Cerebellar cortex (tissue), 1 donor: ENCODE measurements around the gene EML2.
"Not testable (repeated sequence)": the region's sequence is repeated elsewhere in the genome, so short reads cannot be mapped to it uniquely, and the experiment has no call there.

Source experiments
- DNase-seq: peaks from one replicate; pipeline ENCODE4 v3.0.0-alpha.2; 2015; ENCODE audit warnings: low spot score

Gene EML2

DNA sequence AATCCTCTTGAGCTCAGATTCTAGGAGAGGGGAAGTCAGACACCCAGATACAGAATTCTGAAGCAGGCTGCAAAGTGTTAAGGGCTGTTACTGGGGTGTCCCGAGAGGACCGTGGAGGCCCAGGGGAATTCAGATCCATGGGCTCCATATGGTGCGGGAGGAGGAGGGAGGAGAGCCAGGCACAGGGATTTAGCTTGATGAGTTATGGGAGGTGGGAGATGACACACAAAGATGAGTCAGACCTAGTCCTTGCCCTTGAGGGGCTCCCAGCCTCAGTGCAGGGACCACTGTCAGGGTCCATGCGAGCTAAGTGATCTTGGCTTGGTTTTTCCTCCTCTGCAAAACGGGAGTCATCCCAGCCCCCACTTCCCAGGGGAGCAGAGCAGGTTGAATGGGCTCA, 14.4 kb upstream of the EML2 start:
- DNase-seq, result no peak

DNA sequence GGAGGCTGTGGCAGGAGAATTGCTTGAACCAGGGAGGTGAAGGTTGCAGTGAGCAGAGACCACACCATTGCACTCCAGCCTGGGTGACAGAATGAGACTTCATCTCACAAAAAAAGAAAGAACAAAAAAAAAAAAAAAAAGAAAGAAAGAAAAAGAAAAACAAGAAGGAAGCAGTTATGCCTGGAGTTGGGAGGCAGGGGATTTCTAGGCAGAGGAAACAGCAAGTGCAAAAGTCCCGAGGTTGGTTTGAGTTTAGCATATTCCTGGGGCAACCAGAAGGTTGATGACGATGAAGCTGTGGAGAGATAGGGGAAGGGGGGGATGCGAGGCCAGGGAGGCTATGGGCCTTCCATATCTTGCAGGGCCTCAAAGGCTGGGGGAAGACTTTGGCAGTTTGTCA, 11.5 kb upstream of the EML2 start:
- DNase-seq, result no peak

DNA sequence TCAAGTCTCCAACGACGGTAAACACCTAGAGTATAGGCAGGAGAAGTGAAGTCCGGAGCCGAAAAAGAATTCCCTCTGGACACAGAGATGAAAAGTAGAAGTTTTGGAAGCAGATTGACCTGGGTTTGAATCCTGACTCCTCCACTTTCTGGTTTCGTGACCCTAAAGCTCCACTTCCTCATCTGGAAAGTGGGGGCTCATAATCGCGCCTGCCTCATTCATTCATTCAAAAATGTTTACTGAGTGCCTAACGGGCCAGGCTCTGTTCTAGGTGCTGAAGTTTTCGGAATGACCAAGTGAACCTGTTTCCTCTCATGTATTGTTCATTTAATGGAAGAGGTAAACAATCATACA, 7.1 kb upstream of the EML2 start:
- no peak for DNase-seq

DNA sequence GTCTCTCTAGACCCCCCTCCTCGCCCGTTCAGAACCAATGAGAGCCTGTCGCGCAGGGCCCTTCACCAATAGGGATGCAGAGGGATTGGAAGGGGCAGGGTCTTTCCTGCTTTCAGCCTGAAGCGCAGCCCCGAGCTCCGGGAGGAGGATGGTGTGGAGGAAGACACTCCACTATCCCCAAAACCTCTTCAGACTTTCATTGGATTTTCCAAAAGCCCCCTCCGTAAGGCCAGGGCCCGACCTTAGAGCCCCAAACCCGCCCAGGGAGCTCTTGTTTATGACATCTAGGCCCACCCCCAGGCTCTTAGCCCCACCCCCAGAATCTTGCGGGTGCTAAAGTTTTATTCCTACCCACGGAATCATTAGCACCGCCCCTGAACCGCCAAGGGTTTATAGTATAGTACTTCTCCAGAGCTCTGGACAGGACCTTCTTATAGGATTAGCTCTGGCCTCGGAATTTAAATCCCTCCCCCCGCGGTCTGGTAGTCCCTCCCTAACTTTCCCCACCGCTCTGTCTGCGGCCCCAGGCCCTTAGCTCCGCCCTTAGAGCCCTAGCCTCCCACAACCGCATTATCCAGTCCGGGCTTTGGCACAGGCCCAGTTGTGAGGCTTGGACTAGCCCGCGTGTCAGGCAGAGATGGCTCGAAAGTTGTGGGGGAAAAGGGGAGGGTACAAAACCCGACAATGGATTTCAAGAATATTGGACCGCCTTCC, 6.6 kb upstream of the EML2 start:
- peak; percentile 98 for DNase-seq

DNA sequence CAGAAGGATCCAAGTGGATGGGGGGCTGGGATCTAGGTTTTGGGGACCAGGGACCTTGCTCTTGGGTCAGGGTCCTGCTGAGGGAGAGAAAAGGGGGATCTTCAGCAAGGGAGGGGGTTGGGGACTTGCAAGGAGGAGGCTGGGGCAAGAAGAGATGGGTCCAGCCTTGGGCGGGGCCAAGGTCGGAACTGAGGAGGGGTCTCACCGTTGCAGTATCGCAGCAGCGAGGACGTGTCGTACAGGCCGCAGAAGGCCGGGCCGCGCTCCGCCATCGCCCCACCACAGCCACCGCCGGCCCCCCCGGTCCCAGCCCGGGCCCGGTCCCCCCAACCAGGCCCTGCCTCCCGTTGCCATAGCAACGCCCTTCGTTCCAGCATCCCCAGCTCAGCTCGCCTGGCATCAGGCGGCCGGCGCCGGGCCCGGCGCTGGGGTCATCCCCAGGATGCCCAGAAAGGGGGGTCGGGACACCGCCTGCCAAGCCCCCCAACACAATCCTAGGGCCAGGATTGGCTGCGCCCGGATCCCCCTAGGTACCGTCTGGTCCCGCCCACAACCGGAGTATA, 6.0 kb upstream of the EML2 start:
- DNase-seq, result no peak

DNA sequence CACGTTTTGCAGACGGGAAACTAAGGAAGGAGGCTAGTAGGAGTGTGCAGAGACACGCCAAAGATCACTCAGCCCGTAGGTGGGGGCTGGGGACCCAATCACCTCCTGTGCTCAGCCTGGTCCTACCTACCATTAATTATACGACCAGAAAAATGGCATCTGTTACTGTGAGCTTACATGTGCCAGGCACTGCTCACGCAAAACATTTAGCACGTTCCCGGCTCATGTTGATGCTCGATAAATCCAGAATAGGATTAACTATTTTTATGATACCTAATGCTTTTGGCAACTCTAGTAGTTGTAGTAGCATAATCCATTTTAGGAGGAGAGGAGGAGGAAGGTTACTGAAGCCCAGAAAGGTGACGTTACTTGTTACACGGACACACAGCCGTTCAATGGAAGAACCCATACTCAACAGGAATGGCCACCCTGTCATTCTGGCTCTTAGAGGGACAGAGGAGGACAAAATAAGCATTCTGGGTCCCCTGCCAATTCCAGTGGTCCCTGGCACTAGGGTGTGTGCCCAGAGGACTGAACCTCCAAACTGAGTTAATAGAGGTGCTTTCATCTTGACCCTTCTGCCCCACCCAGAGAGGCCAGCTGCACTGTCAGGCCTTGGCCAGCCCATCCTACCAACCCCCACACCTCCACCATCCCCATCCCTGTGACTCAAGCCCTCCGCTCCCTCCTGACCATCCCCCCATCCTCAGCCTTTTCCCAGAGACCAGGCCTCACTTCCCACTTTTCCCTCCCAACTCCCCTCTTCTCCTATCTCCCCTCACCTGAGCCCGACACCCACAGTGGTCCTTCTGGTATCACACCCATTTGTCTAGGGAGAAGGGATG, 5.0 kb upstream of the EML2 start:
- DNase-seq, result peak; percentile 48

DNA sequence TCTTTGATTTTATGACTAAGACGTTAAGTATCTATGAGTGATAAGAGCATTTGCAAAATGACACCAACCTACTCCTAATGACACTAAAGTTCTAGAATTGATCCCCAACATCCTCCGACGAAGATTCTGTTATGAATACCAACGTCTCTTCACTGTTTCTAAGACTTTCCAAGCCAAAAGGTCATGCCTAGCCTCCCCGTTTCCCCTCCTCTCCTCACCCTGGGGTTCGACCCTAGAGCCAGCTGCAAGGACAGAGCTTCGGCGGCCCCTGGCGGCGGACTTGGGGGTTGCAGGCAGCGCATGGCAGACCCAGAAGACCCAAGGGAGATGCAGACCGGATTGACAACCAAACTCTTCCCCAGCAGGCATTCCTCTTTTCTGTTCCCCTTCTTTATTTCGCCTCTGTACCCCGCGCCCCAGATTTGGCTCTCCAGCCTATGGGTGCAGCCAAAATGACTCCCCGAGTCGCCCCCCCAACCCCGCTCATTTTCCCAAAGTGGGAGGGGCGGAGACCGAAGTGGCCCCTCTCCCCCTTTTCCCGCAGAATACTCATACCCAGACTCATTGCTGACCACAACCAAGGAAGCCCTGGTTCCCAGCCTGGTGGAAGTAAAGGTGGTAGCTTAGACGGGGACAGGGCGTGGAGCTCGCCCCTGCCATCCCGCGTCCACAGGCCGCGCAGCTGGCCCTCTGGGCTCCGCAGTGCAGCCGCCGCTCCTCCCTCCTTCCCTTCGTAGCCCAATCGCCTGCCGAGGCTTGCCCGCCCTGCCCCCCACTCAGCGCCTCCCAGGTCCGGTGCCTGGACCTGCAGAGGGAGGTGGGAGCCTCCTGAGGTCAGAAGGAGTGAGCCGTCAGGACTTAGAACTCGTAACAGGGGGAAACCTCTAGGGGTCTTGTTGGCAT, 4.1 kb upstream of the EML2 start:
- DNase-seq, result peak; percentile 90

DNA sequence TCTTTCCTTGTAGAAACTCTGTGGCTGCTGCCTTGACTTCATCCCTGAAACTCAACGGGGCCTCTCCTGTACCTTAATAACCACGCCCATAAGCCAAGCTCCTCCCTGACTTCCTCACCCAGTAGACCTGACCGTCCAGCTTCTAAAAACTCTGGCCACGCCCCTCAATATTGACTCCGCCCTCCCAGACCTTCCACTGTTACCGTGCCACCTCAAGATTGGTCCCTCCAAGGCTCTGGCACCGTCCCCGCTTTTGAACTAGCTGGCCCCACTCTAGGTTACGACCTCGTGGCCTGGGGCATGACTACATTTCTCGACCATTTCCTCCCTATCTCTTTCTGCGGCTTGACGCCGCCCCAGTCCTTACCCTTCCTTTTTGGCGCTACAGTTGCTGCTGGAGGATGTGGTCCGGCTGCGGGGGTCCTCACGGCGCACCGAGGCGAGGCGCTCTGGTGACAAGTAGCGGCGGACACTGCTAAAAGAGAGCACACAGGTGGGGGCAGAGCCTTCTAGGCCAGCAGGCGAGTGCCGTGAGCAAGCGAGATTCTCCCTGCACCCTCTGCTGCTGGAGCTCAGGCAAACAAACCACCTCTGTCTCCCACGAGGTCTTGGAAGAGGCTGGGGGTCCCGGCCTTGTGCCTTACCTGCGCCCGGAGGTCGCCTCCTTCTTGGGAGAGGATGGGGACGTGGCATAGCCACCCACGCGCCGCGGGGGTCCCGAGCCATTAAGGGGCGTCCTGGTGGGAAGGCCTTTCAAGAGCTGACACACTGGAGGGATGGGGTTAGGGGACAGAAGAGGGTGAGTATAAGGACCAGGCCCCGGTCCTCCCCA, 2.3 kb upstream of the EML2 start:
- DNase-seq, result peak; percentile 93

DNA sequence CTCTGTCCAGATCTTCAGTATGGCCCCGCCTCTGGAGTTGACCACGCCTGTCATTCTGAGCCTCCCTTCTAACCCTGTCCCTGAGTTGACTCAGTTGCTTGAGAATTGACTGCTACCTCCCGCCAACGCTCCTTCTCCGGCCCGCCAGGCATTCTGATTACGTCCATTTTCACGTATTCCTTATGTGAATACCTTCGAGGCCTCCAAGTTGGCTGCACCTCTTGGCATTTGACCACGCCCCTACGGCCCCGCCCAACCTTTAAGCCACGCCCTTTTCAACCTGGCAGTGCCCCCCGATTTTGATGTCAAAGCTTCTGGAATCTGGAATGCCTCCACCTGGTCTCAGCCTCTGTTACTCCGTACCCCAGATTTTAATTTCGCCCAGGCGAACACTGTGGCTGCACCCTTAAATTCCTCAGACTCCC, 1.7 kb upstream of the EML2 start:
- peak; percentile 60 for DNase-seq

DNA sequence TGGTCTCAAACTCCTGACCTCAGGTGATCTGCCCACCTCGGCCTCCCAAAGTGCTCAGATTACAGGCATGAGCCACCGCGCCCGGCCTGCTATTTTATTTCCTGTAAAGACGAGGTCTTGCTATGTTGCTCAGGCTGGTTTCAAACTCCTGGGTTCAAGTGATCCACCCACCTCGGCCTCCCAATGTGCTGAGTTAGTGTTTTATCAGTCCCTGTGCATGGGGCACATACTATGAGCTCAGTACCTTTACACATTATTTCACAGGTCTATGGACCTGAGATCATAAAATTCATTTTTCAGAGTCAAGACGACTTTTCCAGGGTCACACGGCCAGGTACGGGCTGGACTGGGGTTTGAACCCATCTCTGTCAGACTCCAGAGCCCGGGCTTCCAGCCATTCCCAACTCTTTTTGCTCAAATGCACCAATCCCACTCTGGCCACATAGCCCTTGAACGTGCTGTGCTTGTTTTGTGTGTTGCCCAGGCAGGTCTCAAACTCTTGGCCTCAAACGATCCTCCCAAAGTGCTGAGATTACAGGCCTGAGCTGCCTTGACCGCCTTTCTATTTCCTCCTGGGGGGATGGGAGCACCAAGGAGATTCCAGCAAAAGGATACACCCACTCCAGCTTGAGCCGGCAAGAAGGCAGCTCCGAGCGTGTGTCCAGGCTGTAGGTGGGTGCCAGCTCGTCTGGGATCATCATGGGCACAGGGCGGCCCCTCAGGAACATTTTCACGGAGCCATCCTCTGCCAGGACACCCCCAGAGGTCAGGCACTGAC, 1.1 kb downstream of the EML2 start:
- peak; percentile 27 for DNase-seq

DNA sequence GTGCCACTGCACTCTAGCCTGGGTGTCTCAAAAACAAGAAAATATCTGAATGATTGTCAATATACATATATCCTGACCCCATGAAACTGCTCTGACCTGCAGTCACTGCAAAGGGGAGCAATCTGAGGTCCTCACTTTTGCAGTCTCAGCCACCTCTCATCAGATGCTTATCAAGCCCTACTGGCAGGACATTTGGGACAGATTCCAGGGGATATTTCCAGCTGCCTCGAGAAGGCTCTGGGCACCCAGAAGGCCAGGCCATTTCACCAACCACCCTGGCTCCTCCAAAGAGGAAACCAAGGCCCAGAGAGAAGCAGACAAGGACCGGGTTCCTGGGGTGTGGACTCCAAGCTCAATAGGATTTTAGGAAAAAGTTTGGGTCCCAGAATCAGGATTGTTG, 2.3 kb downstream of the EML2 start:
- DNase-seq, result no peak

DNA sequence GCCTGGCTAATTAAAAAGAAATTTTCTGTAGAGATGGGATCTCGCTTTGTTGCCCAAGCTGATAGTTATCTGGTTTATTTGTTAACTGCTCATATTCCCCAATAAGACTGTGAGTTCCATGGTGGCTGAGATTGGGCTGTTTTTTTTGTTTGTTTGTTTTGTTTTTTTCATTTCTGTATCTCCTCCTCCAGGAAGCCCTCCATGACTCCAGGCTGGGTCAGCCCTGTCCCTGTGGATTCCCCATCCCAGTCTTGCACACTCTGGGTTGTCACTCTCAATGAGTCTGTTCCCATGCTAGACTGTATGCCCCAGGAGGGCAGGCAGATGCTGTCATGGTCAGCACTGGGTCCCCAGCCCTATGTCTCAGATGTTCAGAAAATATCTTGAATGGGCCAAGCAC, 2.9 kb downstream of the EML2 start:
- DNase-seq, result no peak

DNA sequence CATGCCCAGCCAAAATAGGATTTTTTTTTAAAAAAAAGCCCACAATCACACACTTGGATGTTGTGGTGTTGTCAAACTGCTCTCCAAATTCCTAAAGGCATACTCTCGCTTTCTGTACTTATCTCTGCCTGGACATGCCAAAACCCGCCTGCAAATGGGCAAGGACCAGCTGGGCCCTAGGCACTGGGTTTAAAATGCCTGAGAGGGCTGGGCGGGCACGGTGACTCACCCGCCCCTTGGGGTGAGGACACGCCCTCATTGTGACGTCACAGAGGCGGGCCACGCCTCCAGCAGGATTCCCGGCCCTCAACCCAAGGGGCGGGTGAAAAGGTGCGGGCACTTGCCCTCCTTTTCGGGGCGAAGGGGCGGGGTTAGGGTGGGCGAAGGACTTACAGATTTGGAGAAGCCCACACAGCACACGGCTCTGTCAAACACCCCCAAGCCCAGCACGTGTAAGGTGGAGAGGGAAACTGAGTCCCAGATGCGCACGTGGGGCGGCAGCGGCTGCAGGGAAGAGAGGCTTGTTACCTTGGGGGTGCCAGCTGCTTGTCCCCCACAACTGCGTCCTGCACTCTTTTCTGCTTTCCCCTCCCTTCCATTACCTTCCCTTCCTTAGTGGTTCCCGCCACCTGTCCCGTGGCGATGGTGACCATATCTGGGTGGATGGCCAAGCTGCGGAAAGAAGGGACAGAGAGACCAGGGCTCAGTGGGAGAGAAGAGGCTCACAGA, 6.6 kb downstream of the EML2 start:
- peak; percentile 25 for DNase-seq

DNA sequence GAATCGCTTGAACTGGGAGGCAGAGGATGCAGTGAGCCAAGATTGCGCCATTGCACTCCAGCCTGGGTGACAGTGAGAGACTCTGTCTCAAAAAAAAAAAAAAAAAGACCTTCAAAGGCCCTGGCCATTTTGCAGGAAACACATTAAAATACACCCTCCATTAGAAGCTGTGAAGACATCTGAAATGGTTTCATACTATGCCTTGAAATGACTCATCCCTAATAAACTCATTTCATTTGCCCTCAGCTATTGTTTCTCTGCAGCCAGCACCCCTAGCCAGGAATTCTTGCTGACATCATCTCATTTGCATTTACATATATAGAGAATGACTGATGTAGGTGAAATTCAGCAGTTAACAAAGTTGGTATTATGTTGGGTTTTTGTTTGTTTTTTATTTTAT, 8.7 kb downstream of the EML2 start:
- no peak for DNase-seq

DNA sequence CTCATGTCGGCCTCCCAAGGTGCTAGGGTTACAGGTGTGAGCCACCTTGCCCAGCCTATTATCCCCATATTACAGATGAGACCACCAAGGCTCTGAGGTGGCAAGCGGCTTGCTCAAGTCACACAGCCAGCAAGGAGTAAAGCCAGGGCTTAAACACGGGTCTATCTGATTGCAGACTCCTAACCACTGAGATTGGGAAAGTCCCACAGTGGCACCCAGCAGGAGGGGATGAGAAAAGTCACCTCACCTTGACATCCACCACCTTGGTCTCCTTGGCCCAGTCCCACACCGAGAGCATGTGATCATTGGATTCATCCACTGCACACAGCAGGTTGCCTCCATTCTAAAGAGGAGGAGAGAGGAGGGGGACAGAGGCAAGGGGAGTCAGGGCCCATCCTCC, 9.5 kb downstream of the EML2 start:
- no peak for DNase-seq

DNA sequence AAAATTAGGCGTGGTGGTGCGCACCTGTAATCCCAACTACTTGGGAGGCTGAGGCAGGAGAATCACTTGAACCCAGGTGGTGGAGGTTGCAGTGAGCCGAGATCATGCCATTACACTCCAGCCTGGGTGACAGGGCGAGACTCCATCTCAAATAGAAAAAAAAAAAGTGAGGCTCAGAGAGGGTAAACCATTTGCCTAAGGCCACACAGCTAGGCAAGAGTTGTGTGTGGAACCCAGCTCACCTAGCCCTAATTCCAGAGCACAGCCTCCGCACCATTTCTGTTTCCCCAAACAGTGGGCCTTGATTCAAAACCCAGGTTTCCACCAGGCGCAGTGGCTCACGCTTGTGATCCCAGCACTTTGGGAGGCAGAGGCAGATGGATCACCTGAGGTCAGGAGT, 11.0 kb downstream of the EML2 start:
- not testable (repeated sequence) for DNase-seq

DNA sequence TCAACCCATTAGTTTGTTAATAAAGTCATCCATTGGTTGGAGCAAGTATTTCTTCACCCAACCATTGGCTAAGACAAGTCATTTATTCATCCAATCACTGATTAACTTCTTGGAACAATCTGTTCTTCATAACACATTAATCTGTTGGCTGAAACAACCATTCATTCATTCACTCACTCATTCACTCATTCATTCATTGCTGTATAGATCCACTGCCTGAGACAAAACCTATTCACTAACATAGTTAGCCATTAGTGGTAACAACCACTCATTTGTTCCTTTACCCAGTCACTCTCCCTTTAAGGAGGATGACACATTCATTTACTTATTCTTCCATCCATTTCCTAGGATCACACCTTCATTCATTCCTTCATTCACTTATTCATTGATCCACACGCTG, 15.2 kb downstream of the EML2 start:
- DNase-seq, result no peak

DNA sequence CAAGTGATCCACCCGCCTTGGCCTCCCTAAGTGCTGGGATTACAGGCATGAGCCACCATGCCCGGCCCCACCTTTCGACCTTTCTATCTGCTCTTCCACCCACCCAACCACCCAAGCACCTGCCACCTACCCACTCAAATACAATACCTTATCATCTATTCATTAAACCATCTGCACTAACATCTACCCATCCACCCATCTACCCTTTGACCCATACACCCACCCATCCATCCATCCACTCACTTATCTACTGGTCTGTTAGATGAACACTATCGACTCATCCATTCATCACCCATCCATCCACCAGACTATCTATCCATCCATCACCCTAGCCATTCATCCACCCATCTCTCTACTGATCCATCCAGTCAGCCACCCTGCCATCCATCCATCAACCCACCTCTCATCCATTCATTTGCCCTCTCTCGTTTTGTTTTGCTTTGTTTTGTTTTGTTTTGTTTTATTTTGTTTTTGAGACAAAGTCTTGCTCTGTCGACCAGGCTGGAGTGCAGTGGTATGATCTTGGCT, 17.2 kb downstream of the EML2 start:
- no peak for DNase-seq

DNA sequence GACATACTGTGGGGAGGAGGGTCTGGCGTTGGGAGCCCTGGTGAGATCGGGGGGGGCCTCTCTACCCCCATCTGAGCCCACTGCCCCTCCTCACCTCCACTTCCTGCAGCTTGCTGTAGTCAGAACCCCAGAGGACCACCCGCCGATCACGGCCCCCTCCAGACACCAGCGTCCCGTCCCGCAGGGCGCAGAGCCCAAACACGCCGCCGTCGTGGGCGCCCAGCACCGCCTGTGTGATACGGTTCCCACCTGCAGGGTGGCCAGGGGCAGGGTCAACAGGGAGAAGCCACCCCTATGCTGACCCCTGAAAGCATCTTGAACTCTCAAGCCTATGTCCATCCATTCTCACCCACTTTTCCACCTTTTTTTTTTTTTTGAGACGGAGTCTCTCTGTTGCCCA, 17.8 kb downstream of the EML2 start:
- no peak for DNase-seq

DNA sequence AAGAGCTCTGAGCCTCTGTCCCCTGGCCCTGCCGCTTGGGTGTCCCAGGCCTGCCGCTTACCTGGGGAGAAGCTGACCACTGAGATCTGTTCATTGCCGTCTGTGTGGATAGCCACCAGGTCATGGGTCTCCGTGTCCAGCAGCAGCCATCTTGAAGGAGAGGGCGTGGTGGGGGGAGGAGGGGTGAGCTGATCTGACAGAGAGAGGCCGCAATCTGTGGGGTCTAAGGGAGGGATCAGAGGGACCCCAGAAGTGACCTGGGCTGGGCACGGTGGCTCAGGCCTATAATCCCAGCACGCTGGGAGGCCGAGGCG, 22.5 kb downstream of the EML2 start:
- no peak for DNase-seq
